Osteocyte (in vitro differentiated cells): ENCODE data around the gene MCRIP1. TPM values are rescaled to one million over a fixed set of nuclear protein-coding genes. Genes with fewer than 3 reads are reported as not detected.

Experiments
- DNase-seq: peaks from one replicate; pipeline ENCODE4 v3.0.0; 2021; ENCODE audit warnings: mixed read lengths; ENCODE audit not compliant: unreplicated experiment; ENCODE audit errors: extremely low spot score
- H3K27ac Mint-ChIP-seq: one replicate; pipeline ENCODE4 v1.8.0; 2021; ENCODE audit warnings: mild to moderate bottlenecking, mixed read lengths; ENCODE audit not compliant: unreplicated experiment
- H3K27me3 Mint-ChIP-seq: one replicate; pipeline ENCODE4 v1.8.0; 2021; ENCODE audit warnings: mixed read lengths; ENCODE audit not compliant: unreplicated experiment
- H3K36me3 Mint-ChIP-seq: one replicate; pipeline ENCODE4 v1.8.0; 2021; ENCODE audit warnings: mixed read lengths; ENCODE audit not compliant: unreplicated experiment
- H3K4me1 Mint-ChIP-seq: one replicate; pipeline ENCODE4 v1.8.0; 2021; ENCODE audit warnings: mixed read lengths; ENCODE audit not compliant: unreplicated experiment
- H3K4me3 Mint-ChIP-seq: one replicate; pipeline ENCODE4 v1.8.0; 2021; ENCODE audit warnings: mild to moderate bottlenecking, moderate library complexity, mixed read lengths; ENCODE audit not compliant: unreplicated experiment
- H3K9me3 Mint-ChIP-seq: one replicate; pipeline ENCODE4 v1.8.0; 2021; ENCODE audit warnings: mixed read lengths; ENCODE audit not compliant: unreplicated experiment
- CTCF ChIP-seq: fragments of 200-600 bp; sonication (generic); IDR thresholded peaks from 2 replicates; pipeline ENCODE4 v1.5.0; 2021; ENCODE audit warnings: antibody characterized with exemption, mild to moderate bottlenecking, moderate library complexity
- long read RNA-seq: library from polyadenylated mRNA; unstranded; transcript quantifications from one replicate; pipeline ENCODE4 v2.0.0, GENCODE V29; 2021
- total RNA-seq: library from RNA; stranded (reverse); gene quantifications from 2 replicates; pipeline ENCODE4 v1.2.1, GENCODE V29; 2021

The MCRIP1 gene
- total RNA-seq: 169 and 176 TPM in 2 replicates
- long read RNA-seq, transcript MCRIP1-201 (5 exons, 1,209 nt): major isoform, 5 of 7 reads
- long read RNA-seq, partial matches to known transcripts: 0 of 7 reads
- long read RNA-seq, other reads (novel, unspliced or antisense): 0 of 7 reads

GRCh38 chr17:81833160-81833920 lies at the start of gene MCRIP1:
MCRIP1 (minus strand) TSS chr17:81833291; CDS start chr17:81824506, 8,785 bp downstream.
- Mint-ChIP-seq H3K4me1 (peaks cover 29% of the 10 kb centered on the region), H3K4me3 (peak within 1 kb of the TSS; percentile 91), H3K27me3 (no peaks in the 10 kb centered on the region), H3K9me3 (no peaks in the 10 kb centered on the region), H3K27ac (peak within 1 kb of the TSS; percentile 91), H3K36me3 (no peaks in the 10 kb centered on the region)
- peak; percentile 99 for DNase-seq
- TF ChIP-seq CTCF: no peak

GRCh38 chr17:81879121-81879520 lies 46.0 kb upstream of the MCRIP1 start:
- Mint-ChIP-seq H3K27ac (peak overlapping the region; percentile 9), H3K9me3 (no peaks in the 10 kb centered on the region), H3K36me3 (peaks cover 9% of the 10 kb centered on the region)

GRCh38 chr17:81878294-81878693 lies 45.2 kb upstream of the MCRIP1 start:
- no peak overlapping the region for H3K27ac Mint-ChIP-seq

More at GRCh38 chr17:81879121-81879520, 46.0 kb upstream of the MCRIP1 start:
- DNase-seq: no peak
- TF ChIP-seq CTCF: no peak
- Mint-ChIP-seq H3K4me3 (no peak overlapping the region), H3K27me3 (no peaks in the 10 kb centered on the region), H3K4me1 (no peaks in the 10 kb centered on the region)

GRCh38 chr17:81877569-81877968 lies 44.5 kb upstream of the MCRIP1 start:
- Mint-ChIP-seq H3K27me3 (no peaks in the 10 kb centered on the region), H3K4me3 (no peak overlapping the region)

More at GRCh38 chr17:81878294-81878693, 45.2 kb upstream of the MCRIP1 start:
- H3K4me3 Mint-ChIP-seq: no peak overlapping the region
- no peaks in the 10 kb centered on the region for H3K4me1 Mint-ChIP-seq
- TF ChIP-seq CTCF: no peak
- no peaks in the 10 kb centered on the region for H3K27me3 Mint-ChIP-seq
- no peak for DNase-seq
- no peaks in the 10 kb centered on the region for H3K9me3 Mint-ChIP-seq
- H3K36me3 Mint-ChIP-seq: peaks cover 9% of the 10 kb centered on the region

More at GRCh38 chr17:81877569-81877968, 44.5 kb upstream of the MCRIP1 start:
- Mint-ChIP-seq H3K36me3 (peaks cover 7% of the 10 kb centered on the region), H3K9me3 (no peaks in the 10 kb centered on the region), H3K27ac (no peak overlapping the region), H3K4me1 (peaks cover 5% of the 10 kb centered on the region)
- DNase-seq: no peak
- no peak for TF ChIP-seq CTCF
